SHP77 treated with DMSO at 0.1 percent for 48 hours (cell line): ENCODE data around the gene HOXC5.
"Not testable (repeated sequence)": the region's sequence is repeated elsewhere in the genome, so short reads cannot be mapped to it uniquely, and the experiment has no call there.

Experiments
- DNase-seq: peaks from one replicate; lab custom pipeline; 2025; lab: John Stamatoyannopoulos, UW

HOXC5 gene

DNA sequence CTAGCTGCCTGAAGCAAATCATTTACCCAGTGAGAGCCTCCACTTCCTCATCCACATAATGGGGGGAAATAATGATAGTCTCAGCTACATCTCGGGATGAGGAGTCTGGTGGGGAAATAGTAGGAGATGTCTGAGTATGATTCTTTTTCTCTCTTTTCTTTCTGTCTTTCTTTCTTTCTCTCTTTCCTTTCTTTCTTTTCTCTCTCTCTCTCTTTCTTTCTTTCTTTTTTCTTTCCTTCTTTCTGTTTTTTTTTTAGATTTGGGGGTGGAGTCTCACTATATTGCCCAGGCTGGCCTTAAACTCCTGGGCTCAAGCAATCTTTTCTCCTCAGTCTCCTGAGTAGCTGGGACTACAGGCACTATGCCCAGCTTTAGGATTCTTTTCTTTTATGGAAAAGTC, 33.6 kb downstream of the HOXC5 start:
- DNase-seq, result no peak

DNA sequence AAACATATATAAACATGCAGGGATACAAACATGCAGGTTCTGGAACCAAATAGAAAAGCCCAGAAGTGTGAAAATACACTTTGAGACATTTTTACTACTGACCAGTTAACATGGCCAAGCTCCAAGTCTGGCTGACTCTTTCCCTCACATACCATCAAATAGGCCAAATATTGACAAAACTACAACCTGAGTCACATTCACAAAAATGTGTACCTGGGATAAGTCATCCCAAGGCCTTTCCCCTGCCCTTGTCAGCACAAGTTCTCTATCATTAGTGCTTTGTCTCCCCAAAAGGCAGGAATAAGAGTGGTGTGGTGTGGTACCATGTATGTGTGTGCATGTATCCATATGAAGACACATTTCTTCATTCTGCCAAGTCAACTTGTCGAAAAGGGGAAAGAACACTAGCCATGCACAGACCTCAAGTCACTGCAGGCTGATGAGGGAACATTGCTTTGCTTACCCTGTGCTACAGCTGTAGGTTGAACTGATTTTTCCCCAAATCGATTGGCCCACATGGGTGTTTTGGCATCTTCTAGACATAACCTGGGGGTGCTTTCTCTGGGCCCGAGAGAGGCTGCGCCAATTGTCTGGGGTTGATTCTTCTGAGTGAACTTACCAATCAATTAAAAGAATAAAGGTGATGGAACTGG, 35.7 kb downstream of the HOXC5 start:
- DNase-seq, result no peak

- DNase-seq, result no peak
Observed at GRCh38 chr12:54071942-54072341, 39.1 kb downstream of the HOXC5 start.

- no peak for DNase-seq
Observed at GRCh38 chr12:54074308-54074707, 41.5 kb downstream of the HOXC5 start.

GRCh38 chr12:54075409-54075808, 42.6 kb downstream of the HOXC5 start:
- DNase-seq, result no peak

DNA sequence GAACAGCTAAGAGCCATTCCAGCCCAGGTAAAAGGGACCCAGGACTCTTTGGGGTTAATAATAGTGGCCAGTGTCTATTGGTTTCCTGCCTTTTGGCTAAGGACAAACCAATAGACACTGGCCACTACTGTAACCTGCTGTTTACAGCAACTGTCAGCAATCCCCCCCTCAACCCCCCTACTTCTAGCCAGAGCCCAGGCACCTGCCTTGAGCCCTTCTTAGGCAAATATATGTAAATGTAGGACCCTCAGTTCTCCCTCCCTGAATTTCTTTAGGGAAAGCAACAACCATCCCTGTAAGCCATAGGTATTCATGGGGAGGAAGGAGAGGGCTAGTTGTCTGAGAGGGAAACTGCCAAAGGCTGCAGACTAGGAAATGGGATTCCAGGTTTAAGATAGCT, 43.1 kb downstream of the HOXC5 start:
- DNase-seq, result no peak

DNA sequence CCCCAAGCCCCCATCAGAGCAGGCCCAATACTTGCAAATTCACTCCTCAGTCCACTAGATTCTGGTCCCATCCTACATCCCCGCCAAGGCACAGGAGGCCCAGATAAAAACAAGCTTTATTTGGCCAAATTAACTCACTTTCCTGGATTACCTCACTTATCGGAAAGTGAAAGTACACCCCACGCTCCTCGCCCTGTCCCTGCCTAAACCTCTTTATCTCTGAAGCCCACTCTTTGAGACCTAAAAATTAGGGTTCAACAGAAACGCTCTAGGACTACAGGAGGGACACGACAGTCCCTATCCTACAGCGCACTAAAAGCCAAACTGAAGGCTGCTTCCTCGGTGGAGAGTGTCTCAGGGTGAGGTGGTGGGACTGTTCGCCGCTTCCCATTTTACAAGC, 45.0 kb downstream of the HOXC5 start:
- not testable (repeated sequence) for DNase-seq

DNA sequence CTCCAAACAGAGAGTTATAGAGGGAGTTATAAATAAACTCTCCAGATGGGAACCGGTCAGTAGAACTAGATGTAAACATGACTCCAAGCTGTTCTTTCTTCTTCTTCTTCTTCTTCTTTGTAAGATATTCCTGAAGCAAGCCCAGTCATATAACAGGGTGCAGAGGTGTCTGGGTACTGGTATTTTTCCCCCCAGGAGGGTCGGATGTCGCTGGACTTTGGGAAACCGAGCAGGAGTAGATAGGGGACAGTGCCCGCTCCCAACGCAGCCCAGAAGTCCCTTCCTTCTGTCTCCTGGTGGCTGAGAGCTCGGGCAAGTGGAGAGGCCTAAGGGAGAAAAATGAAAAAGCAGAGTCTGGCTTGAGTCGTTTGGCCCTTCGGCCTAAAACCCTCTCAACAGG, 46.3 kb downstream of the HOXC5 start:
- DNase-seq, result not testable (repeated sequence)

DNA sequence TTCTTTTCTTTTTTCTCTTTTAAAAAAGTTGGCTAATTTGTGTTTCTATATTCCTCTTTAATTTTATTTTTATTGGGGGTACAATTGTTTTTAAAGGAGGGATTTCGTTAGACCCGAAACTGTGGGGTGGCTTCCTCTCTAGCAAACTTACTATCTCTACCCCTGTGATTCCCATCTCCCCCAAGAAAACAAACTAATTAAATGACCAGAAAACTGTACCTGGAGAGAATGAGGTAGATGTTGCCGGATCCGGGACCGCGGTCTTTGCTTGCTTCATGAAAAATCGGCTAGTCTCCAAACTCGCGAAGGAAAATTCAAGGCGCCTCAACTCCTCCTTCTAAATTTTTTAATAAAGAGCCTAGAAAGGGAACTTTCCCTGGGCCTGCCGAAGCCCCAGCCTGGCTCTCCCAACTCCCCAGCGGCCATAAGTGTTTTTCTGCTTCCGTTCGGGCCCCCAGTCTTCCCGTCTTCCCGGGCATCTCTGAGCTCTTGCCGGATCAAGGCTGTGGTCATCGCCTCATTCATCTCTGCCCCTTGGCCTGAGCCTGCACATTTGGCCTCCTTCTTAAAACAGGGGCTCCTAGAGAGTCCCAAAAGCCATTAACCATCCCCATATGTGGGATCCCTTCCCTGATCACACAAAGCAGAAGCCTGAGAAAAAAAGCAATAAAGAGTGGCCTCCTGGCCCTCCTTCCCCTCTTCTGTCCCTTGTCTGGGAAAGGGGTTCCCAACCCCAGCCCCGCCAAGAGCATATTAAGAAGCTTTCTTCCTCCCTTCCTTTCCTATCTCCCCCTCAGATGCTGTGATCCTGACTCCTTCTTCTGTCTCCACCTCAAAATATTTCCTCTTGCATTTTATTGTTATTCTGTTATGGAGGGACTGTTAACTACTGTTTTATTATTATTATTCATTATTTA, 47.4 kb downstream of the HOXC5 start:
- not testable (repeated sequence) for DNase-seq

- DNase-seq, result not testable (repeated sequence)
Observed at GRCh38 chr12:54081053-54081514, 48.2 kb downstream of the HOXC5 start.

- DNase-seq, result not testable (repeated sequence)
Observed at GRCh38 chr12:54081581-54082396, 48.9 kb downstream of the HOXC5 start.

DNA sequence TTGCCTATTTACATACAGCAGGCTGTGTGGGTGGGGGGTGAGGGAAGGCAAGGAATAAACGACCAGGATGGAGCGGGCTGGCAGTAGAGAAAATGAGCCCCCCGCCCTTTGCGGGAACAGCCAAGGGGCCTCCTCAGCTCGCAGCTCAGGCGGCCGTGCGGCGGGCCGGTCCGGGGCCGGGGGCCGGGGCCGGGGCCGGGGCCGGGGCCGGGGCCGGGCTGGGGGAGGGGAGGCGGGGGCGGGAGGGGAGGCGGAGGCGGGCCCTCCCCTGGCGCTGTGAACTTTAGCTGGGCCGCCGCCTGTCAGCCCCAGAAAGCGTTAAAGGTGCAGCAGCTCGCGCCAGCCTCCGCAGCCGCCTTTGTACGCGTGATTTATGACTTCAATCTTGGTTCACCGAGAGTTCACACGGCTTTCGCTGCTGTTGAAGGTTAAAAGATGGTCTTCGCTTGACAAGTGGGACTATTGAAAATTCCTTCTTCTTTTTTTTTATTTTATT, 49.6 kb downstream of the HOXC5 start:
- DNase-seq, result peak; percentile 1
